HG03039 (cell line): ENCODE measurements around the gene MEGF6.

Source experiments
- ATAC-seq: cut with Tn5 transposase; IDR thresholded peaks from one replicate; pipeline ENCODE4 v1.9.1; 2021; ENCODE audit warnings: mild to moderate bottlenecking, moderate library complexity; ENCODE audit not compliant: unreplicated experiment

The MEGF6 gene

DNA sequence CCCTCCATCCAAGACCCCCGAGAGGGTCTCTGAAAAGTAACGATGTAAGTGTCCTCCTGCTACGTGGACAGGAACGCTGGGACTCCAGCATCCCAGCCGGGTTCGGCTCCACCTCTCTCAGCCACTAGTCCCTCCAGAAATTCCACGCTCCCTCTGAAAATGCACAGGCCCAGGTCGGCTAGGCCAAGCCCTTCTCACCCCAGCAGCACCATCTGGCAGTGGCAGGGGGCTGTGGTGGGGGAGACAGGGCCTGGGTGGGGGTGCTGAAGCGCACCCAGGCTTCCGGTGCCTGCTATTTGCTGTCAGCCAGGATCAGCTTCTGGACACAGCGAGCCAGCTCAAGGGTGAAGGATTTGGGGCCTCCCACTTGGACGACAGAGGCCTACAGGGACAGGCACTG lies 83.5 kb downstream of the MEGF6 start:
- ATAC-seq, result no peak

DNA sequence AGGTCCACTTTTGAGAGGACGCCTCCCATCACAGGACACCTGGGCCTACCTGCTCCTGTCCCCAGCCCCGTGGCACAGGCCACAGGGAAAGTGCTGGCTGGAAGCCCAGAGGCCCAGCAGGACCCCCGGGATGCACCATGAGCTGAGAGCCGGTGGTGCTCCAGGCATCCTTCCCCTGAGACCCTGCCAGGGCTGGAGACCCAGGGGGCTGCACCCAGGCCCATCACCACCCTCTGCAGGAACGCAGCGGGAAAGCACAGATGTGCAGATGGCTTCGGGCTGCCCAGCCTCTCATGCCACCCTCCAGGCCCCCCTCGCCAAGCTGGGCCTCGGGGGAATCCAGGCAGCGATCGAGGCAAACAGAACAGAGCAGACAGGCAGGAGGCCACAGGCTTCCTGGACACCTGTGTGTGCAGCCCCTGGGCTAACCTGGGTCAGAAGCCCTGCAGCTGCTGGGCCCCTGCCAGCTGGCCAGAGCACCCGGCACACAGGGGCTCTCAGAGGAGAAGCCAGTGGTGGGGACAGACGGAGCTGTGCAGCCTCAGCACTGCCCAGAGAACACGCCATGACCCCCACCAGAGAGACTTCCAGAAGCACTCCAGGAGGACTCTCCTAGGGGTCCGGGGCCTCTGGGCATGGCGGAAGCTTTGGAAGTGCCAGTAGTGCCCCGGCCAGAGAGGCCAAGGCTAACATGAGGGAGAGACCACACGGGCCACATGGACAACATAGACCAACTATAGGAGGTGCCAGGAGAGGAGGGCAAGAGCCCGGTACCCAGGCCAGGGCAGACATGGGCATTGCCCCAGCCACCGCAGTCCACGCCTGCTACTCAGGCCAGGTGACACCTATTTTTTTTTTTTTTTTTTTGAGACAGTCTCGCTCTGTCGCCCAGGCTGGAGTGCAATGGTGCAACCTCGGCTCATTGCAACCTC lies 85.5 kb downstream of the MEGF6 start:
- ATAC-seq, result no peak

DNA sequence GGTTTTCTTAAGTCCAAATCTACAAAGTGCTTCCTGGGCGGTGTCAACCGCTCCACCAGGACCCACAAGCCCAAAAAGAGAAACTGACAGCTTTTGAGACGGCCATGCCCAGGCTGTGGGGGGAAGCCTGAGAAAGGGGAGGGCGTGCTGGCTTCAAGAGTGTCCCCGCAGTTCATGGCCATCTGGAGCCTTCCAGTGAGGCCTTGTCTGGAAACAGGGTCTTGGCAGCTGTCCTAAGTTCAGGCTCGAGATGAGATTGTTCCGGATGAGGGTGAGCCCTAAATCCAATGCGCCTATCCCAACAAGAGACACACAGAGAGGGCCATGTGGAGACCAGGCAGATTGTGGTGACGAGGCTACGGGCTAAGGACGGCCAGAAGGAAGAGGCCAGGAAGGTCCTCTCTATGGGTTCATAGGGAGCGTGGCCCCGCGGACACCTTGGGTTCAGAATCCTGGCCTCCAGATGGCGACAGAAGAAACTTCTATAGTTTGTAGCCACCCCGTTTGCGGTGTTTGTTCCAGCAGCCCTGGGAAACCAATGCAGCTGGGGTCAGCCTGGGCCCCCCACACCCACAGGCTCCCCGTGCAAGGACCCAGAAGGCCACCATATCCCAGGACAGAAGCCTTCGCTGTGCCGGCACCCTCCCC lies 86.6 kb downstream of the MEGF6 start:
- no peak for ATAC-seq

DNA sequence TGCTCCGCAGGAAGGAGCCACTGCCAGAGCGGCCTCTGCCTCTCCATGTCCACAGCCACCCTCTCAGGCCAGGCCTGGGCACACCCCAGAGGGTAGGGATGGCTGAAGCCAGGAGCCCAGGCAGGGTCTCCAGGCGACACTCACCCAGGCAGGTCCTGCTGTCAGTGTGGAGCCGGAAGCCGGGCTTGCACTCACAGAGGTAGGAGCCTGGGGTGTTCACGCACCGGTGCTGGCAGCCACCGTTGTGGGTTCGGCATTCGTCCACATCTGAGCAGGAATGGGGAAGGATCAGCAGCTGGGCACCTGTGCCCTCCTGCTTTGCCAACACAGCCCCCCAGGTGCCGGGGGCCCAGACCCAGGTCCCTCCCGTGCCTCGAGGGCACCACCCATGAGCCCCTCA lies 87.3 kb downstream of the MEGF6 start:
- ATAC-seq, result no peak

DNA sequence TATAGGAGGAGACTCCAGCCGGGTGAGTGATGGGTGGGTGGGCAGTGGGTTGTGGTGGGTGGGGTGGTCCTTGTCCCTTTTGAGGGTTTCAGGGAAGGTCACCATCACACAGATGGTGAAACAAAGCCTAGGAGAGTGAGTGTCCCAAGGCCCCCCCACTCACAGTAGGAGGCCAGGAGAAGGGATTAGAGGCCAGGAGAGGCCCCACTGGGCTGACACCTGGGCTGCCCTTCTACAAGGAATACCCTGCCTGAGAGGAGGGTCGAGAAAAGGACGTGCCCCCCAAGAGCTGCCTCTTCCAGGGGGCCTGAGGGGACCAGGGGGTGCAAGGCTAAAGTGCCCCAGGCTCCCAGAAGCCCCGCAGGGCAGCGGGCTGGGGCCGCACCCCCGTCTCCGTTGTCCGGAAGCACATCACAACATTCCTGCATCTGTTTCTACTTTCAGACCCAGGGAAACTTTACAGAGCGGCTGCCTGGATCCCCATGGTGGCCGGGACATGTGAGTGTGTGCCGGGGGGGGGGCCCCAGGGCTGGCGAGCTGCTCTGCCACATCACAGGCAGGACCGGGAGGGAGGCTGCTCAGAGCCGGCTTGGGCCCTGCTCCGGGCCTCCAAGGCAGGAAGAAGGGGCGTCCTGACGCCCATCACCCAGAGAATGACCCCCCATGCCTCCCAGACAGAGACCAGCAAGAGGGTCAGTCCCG lies 88.6 kb downstream of the MEGF6 start:
- no peak for ATAC-seq

DNA sequence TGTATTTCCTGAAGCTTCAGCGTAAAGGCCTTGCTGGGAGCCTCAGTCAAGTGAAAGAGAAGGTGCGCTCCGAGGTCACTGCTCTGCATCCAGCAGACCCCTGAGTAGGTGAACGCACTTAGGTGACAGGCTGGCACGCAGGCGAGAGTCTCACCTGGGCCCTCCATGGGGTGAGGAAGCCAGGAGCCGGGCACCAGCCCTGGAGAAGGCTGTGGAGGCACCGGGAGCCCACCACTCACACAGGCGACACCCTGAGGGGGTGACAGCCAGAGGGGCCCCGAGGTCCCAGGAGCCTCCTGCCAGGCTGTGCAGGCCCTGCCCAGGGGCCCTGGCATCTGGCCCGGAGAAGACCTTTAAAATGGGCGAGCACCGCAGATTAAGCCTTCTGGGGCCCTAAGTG lies 89.2 kb downstream of the MEGF6 start:
- no peak for ATAC-seq

DNA sequence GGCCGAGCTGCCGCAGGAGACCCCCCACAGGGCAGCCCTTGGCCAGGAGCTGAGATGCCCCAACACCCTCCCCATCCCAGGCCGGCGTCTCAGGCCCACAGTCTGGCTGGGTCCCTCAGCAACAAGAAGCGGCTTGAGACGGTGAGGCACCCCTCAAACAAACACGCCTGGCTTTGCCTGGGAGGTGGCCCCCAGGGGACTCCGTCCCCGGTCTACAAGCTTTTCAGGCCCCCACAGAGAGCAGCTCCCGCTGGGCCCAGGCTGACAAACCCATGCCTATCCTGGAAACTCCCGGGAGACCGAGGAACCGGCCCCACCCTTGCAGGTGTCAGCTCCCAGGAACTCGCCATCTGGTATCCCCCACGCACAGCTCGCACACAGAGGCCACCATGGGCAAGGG lies 89.9 kb downstream of the MEGF6 start:
- ATAC-seq, result no peak

DNA sequence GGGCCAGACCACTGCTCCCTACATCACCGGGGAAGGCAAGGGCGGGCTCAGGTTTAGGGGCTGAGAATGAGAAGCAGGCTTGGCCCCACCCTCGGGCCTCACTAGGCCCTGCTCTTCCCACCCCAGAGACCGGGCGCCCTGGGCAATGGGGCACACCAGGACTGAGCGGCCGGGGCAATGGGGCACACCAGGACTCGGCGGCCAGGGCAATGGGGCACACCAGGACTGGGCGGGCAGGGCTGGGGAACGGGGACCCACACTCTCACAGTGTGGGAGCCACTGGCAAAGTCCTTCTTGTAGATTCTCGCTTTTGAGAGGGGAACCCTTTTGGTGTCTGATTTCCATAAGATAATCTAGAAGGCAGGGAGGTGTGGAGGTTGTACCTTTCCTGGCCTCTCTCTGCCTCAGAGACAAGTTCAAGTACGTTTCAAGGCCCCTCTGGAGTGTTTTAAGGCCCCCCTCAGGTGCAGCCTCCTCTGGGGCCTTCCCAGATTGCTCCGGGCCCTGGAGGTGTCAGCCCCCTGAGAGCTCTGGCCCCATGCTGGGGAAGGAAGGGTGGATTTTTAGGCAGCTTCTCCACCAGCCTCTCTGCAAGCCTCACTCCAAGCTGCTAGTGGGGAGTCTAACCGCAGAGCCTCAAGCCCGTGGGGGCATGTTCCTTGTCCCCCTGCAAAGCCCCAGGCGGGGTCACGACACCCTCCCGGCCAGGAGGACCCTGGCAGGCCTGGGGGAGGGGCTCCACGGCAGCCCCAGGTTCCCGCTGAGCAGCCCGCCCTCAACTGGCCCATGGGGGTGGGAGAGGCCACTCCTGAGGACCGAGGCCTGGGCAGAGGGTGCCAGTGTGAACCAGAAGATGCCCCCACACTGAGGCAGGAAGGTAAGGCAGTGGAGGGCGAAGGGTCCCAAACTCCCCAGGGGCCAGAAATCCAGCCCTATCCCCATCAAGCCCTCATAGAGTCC lies 90.6 kb downstream of the MEGF6 start:
- ATAC-seq, result no peak

DNA sequence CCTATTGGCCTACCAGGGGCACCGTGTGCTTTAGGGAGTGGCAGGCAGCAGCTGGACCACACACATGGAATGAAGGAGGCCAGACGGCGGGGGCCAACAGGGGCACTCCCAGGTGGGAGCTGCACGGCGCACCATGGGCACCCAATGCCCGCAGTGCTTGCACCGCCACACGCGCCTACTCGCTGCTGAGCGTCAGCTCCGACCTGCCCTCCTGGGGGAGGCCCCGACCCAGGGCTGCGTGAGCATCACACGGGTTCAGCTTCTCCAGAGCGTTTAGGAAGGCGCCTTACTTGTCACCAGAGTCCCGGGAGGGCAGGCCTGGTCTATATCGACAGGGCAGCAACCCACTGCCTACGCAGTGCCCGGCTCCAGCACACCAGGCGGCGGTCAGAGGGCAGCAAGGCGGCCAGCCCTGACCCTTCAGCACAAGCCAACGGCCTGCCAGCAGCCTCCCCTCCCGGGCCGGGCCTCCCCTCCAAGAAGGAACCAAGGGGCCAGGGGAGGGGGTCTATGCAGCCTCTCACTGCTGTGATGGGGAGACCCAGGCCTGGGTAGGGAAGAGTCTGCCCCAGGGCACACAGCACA lies 91.9 kb downstream of the MEGF6 start:
- no peak for ATAC-seq

DNA sequence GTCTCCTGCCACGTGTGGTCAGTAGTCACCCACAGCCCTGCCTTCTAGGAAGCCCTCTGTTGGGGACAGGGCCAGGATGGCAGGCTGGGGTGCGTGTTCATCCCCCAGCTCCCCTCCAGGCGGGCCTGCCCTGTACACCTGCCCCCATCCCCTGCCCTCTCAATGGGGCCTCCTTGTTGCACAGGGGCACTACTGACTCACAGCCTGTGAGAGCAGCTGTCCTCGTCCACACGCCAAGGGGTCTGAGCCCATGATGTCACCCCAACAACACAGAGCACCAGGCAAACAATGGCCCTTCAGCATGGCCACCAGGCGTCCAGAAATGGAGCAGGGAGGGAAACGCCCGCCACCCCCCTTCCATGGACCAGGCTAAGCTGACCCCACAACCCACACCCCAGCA lies 92.6 kb downstream of the MEGF6 start:
- ATAC-seq, result no peak

DNA sequence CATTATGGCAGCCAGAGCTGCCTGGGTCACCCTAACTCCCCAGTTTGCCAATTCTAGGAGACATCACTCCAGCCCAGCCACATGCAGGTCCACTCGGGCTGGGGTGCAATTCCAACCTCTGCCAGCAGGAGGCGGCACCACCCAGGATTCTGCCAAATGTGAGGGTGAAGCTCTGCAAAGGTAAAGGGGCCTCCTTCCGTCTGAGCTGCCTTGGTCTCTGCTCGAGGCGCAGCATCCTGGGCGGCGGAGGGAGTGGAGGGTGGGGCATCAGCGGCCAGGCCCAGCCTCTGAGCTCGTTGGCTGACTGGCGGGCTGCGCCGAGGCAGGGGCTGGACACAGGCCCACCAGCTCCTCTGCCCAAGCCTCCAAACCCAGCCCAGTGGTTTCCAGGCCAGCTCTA lies 93.1 kb downstream of the MEGF6 start:
- no peak for ATAC-seq

DNA sequence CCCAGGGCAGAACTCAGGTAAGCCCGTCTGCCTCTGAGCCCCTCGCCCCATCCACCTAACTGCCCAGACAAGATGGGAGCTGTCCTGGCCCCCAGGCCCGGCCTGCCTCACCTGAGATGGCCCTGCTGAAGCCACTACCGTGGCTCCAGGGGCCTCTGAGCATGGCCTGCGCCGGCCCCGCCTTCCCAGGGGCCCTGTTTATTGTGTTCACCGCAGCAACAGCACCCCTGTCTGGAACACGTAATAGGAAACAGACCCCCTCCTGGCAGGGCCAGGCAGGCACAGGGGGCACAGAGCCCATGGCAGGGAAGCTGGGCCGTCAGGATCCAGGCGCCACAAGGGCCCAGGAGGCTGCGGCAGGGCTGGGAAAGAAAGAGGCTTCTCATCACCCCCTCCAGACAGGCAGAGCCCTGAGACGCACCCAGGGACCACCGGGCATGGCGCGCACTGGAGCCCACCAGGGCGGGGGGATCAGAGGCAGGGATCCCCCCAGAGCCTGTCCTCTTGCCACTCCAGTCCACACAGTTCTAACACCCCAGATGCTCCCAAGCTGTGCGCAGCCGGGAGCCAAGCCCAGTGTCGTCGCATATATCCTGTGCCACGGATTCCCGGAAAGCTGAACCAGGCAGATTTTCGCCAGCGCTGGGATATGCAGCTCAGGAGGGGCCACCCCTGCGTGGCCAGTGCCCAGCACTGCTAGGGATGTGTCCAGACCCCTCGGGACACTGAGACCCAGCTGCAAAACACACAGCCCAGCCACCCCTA lies 94.2 kb downstream of the MEGF6 start:
- ATAC-seq, result no peak

DNA sequence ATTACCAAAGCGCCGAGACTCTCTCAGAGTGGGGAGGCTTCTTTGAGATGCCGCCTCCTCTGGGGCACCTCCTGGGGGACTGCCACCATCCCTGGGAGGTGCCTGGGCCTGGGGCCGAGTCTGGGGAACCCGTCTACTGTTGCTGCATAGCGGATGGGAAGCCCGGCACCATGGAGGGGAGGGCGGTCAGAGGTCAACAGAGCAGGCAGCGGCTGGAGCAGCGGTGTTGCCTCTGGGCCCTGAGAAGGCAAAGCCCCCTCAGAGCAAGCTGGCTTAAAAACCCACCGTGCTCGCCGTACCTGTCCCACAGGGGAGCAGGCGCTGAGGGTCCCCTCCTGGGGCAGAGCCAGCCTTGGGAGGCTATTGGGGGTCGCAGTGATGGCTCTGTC lies 94.8 kb downstream of the MEGF6 start:
- no peak for ATAC-seq

DNA sequence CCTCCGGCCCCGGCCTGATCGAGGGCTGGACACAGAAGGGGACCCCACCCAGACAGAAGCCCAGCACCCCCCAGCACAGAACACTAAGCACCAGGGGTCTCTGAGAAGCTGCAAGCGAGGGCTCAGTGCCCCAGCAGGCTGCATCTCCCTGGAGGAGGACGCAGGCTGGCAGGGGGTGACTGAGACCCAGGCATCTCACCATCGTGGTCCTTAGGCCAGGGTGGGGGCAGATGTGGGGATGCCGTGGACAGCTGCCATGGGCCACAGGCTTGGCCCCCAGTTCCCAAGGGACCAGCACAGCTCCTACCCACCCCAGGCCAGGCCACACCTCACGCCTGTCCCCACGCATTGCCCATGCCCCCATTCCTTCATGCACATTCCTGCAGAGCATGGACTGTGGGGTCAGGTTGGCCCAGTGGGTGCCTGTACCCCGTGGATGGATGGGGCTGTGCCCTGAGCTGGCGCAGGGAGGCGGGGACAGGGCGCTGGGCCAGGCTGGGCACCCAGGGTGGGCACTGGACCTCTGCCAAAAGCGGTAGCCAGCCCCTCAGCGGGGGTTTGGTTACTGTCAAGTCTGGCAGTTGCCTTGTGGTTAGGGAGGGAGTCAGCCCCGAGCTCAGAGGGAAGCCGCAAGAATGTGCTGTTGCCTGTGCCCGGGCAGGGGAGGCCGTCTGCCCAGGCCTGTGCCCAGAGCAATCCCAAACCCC lies 95.4 kb downstream of the MEGF6 start:
- ATAC-seq, result no peak

DNA sequence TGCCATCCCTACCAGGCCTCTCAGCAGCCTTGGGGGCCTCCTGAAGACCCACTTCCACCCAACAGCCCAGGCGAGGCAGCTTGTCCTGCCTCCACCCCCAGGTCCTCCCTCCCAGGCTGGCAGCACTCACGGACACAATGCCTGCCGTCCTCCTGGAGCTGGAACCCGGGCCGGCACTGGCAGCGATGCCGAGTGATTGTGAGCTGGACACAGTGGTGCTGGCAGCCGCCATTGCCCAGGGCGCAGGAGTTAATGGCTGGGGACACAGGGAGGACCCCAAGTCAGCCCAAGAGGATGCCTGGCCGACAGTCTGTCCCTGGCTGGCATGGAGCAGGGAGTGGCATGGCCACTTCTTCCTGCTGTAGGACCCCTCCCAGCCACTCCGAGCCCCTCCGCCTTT lies 96.0 kb downstream of the MEGF6 start:
- ATAC-seq, result no peak

DNA sequence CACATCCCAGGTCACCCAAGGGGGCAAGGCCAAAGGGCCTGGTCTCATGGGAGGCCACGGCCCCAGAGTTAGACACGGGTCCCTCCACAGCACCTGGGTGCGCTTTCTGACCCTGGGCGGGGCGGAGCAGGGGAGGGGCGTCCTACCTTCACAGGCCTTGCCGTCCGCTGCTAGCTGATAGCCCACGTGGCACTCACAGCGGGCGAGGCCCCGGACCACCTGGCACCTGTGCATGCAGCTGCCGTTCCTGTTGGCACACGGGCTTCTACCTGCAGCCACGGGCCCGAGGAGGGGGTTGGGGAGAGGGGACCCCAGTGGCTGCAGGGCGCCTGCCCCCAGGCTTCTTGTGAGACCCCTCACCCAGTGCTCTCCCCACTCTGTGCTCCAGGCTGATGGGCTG lies 96.9 kb downstream of the MEGF6 start:
- no peak for ATAC-seq

DNA sequence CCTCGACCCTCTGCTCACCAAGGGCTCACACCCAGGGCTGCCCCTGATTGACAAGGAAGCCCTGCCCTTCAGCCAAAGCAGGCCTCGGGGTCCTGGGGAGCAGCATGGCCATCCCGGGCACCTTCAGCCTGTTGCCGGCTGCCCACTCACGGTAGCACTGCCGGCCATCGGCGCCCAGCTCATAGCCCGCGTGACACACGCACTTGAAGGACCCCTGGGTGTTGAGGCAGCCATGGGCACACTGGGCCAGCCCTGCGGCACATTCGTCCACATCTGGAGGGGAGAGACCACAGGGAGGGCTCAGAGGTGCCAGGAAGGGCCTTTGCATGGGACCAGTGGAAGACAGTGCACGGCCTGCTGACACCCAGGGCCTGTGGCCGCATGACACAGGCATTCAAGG lies 99.5 kb downstream of the MEGF6 start:
- no peak for ATAC-seq

DNA sequence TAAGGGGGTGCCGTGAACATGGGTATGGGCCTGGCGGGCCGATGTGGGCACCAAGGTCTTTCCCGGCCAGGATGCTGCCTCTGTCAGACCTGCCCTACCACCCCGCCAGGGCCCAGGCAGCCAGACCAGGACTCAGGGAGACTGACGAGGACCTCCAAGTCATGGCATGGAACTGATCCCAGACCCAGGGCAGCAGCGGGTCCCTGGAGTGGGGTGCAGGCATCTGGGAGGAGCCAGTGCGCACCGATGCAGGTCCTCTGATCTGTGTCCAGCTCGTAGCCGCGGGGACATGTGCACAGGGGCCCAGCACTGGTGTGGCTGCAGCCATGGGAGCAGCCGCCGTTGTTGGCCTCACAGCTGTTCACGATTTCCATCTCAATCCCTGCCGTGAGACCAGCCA lies 100.0 kb downstream of the MEGF6 start:
- no peak for ATAC-seq

DNA sequence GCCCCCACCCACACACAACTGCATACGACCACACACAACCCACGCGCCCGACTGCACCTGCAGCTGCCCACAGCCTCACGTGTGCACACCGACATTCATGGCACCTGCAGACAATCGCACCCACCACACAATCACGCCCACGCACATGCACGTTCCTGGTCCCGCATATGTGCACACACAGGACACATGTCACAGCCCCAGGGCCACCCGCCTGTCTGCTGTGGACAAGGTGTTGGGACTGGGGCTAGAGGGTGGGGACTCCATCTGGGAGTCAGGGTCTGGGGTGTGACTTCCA lies 100.4 kb downstream of the MEGF6 start:
- no peak for ATAC-seq
